Neutrophil (primary cell): ENCODE measurements around the gene TOPBP1.

Experiments
- H3K27ac ChIP-seq: fragments of 200-600 bp; sonication (generic); 2 replicates; pipeline ENCODE4 v1.5.1; 2016; ENCODE audit warnings: mild to moderate bottlenecking, moderate library complexity
- H3K27me3 ChIP-seq: fragments of 200-600 bp; sonication (generic); 2 replicates; pipeline ENCODE4 v1.6.0; 2016; ENCODE audit warnings: mild to moderate bottlenecking
- H3K36me3 ChIP-seq: fragments of 200-600 bp; sonication (generic); 2 replicates; pipeline ENCODE4 v1.5.1; 2017
- H3K4me1 ChIP-seq, 2 experiments: fragments of 200-600 bp in 1 of 2; sonication (generic) in 1 of 2; 1 replicate in 1 of 2; 2 replicates in 1 of 2; pipeline versions ENCODE4 v1.5.1 to v1.6.1; 2013 to 2016; ENCODE audit warnings: low read depth in 1 of 2, low read length in 1 of 2, mild to moderate bottlenecking in 1 of 2, moderate library complexity in 1 of 2; ENCODE audit not compliant: control insufficient read depth in 1 of 2, insufficient read depth in 1 of 2
- H3K4me3 ChIP-seq, 2 experiments: fragments of 200-600 bp in 1 of 2; sonication (generic) in 1 of 2; 1 replicate in 1 of 2; 2 replicates in 1 of 2; pipeline ENCODE4 v1.5.1; 2013 to 2016; ENCODE audit warnings: low read depth in 1 of 2, low read length in 1 of 2, mild to moderate bottlenecking in 1 of 2, moderate library complexity in 1 of 2
- H3K9me3 ChIP-seq: fragments of 200-600 bp; sonication (generic); 2 replicates; pipeline ENCODE4 v1.5.1; 2016
- TF ChIP-seq, protein P1 (sequence below): fragments of 200-600 bp; sonication (generic); IDR thresholded peaks from 2 replicates; pipeline ENCODE4 v1.5.1; 2016; ENCODE audit warnings: antibody characterized with exemption

Gene TOPBP1

DNA sequence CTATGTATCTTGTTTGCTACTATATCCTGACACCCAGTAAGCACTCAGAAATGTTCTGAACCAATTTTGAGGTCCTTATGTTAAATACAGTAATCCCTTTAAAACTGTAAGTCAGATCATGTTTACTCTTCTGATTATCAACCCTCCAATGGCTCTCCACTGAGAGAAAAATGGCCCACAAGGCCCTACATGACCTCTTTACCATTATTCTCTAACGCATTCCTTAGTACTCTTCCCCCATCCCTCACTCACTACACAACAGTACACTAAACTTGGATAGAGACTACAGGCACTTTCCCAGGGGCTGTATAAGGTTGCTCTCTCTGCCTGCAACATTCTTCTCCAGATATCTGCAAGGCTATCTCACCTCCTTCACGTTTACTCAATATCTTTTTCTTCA, 1.9 kb downstream of the TOPBP1 start:
- Histone ChIP-seq H3K27me3 (no peaks in the 10 kb centered on the region), H3K4me3 (no peak overlapping the region), H3K9me3 (no peaks in the 10 kb centered on the region), H3K4me1 (peaks cover 18 to 28% of the 10 kb centered on the region in 2 experiments), H3K27ac (no peak overlapping the region), H3K36me3 (peaks cover 37% of the 10 kb centered on the region)
- TF ChIP-seq, protein P1, sequence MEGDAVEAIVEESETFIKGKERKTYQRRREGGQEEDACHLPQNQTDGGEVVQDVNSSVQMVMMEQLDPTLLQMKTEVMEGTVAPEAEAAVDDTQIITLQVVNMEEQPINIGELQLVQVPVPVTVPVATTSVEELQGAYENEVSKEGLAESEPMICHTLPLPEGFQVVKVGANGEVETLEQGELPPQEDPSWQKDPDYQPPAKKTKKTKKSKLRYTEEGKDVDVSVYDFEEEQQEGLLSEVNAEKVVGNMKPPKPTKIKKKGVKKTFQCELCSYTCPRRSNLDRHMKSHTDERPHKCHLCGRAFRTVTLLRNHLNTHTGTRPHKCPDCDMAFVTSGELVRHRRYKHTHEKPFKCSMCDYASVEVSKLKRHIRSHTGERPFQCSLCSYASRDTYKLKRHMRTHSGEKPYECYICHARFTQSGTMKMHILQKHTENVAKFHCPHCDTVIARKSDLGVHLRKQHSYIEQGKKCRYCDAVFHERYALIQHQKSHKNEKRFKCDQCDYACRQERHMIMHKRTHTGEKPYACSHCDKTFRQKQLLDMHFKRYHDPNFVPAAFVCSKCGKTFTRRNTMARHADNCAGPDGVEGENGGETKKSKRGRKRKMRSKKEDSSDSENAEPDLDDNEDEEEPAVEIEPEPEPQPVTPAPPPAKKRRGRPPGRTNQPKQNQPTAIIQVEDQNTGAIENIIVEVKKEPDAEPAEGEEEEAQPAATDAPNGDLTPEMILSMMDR = no peak

- TF ChIP-seq, protein P1 = no peak
- H3K9me3 ChIP-seq = no peaks in the 10 kb centered on the region
These were observed 5.8 kb downstream of the TOPBP1 start for GRCh38 chr3:133655731-133656515.

GRCh38 chr3:133649486-133650068, 12.2 kb downstream of the TOPBP1 start:
- TF ChIP-seq, protein P1 = no peak
- peaks cover 94% of the 10 kb centered on the region for H3K36me3 ChIP-seq

More at GRCh38 chr3:133655731-133656515, 5.8 kb downstream of the TOPBP1 start:
- H3K36me3 ChIP-seq = peaks cover 74% of the 10 kb centered on the region
- H3K4me3 ChIP-seq = no peak overlapping the region
- no peak overlapping the region for H3K27ac ChIP-seq
- H3K4me1 ChIP-seq = peaks cover 6 to 12% of the 10 kb centered on the region in 2 experiments
- no peaks in the 10 kb centered on the region for H3K27me3 ChIP-seq

GRCh38 chr3:133644768-133645167, 17.0 kb downstream of the TOPBP1 start:
- peaks cover 94% of the 10 kb centered on the region for H3K36me3 ChIP-seq
- H3K9me3 ChIP-seq = no peaks in the 10 kb centered on the region
- H3K4me3 ChIP-seq = no peak overlapping the region
- TF ChIP-seq, protein P1 = no peak
- H3K27me3 ChIP-seq = no peaks in the 10 kb centered on the region
- no peak overlapping the region for H3K27ac ChIP-seq
- H3K4me1 ChIP-seq = no peaks in the 10 kb centered on the region

More at GRCh38 chr3:133649486-133650068, 12.2 kb downstream of the TOPBP1 start:
- Histone ChIP-seq H3K4me1 (no peaks in the 10 kb centered on the region), H3K27me3 (no peaks in the 10 kb centered on the region), H3K27ac (no peak overlapping the region), H3K4me3 (no peak overlapping the region), H3K9me3 (no peaks in the 10 kb centered on the region)

- H3K36me3 ChIP-seq = peaks cover 94% of the 10 kb centered on the region
- no peak overlapping the region for H3K4me3 ChIP-seq
- TF ChIP-seq, protein P1 = no peak
- H3K27ac ChIP-seq = no peak overlapping the region
- no peaks in the 10 kb centered on the region for H3K4me1 ChIP-seq
- no peaks in the 10 kb centered on the region for H3K27me3 ChIP-seq
- no peaks in the 10 kb centered on the region for H3K9me3 ChIP-seq
These were observed 18.1 kb downstream of the TOPBP1 start for GRCh38 chr3:133643611-133644010.
